ENCODE data around the gene WFDC1.
A peak's percentile ranks its signal among the peaks of the same experiment; 100 is the strongest.

The WFDC1 gene

DNA sequence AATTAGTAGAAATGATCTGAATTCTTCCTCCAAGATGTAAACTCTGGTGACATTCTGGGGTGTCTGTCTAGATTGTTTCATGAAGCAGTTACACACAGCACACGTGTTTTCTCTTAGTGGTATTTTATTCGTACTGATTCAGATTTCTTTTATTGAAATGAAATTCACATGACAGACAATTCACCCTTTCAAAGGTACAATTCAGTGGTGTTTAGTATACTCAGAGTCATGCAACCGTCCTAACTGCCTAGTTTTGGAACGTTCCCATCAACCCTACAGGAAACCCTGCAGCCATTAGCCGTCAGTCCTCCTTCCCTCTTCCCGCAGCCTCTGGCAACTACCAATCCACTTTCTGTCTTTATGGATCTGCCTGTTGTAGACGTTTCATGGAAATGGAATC lies 8.8 kb downstream of the WFDC1 start:
- DNase-seq, result no peak

- no peak for DNase-seq
Measured at GRCh38 chr16:84306564-84306963, 11.9 kb downstream of the WFDC1 start.

DNA sequence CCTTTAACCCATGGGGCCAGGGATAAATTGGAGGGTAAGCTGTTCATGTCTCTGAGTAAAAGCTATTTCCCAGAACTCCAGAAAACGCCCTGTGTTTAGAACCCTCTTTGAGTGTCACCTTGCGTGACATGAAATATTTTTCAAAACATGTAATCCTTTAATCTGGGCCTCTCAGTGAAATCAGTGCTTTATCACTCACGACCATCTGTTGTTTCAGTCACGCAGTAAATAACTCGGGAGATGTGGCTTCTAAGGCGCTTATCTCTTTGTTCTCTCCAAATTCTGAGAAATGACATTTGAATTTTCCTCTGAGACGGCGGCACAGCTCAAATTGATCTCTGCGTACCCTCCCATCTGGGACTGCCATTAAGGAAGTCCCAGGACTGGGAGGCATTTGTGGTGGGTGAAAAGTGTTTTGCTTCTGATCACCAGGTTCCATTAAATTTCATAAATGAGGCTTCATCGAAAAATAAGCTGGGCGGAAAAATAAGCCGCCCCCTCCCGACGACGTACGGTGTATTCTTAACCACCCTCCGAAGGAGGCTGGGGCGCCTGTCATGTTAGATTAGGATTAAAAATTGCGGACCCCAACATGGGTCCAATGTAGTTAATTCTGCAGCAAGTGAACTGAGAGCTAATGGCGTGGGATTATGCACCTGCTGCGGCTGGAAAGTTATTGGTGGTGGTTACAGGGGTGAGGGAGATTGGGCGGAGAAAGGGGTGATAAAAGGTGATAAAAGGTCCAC lies 12.7 kb downstream of the WFDC1 start:
- no peak for DNase-seq

DNA sequence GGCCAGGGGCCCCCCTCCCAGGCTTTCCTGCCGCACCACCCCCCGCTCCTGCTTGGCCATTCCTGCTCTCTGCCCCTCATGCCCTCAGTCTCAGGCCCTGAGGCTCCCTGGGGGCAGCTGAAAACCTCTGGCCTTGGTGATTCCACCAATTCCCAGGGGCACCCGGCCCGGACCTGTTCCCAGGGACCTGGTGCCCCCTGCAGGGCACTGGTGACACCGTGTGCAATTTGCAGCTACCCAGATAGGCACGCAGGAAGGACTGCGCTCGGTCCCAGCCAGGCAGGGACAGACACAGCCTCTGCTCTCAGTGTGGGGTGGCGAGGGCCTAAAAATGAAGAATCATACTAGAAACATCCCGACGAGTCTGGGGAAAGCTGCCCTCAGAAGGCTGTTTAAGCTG lies 13.4 kb downstream of the WFDC1 start:
- peak; percentile 84 for DNase-seq

DNA sequence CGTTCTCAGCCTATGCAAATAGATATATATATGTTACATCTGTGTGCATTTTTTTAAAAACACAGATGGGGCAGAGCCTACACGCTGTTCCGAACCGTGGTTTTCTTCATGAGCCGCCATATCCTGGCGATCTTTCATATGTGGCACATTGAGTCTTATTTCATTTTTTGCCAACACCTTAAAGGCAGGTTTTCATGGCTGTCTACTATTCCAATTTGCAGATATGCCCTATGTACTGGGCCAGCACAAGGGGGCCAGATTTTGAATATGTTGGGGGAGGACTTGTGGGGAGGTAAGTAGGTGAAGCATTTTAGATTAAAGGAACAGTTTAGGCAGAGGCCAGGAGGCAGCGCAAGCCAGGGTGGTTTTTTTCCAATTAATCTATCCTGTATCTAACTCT lies 16.0 kb downstream of the WFDC1 start:
- DNase-seq, result no peak

GRCh38 chr16:84312783-84313382 lies 18.2 kb downstream of the WFDC1 start:
- DNase-seq, result no peak

DNA sequence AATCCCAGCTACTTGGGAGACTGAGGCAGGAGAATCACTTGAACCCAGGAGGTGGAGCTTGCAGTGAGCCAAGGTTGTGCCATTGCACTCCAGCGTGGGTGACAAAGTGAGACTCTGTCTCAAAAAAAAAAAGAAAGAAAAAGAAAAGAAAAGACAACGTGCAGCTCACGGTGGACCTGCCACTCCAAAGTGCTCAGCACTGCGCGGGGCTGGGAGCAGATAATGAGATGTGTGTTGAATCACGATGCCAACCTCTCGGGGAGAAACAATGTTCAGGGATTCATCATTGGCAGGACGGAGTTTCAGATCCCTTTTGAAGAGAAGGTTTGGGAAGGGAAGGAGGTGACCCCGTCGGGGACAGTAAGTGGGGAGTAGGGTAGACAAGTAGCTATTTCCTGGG lies 19.2 kb downstream of the WFDC1 start:
- DNase-seq, result no peak

DNA sequence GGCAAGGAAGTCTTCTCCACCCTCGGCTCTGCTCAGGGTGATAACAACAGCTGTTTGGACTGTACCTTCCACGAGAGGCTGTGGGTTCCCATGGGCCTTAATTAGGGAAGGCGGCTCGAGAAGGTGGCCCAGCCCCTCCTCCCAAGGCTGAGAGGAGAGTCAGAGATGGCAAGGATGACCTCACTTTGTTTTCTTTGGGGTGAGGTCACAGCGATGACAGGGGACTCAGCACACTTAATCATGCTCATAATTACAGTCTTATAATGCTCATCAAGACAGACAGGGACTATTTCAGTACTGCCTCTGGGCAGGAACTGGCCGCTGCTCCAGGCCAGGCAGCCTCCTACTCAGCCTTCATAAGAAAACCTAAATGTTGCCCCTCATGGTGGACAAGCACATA lies 19.7 kb downstream of the WFDC1 start:
- DNase-seq, result no peak

DNA sequence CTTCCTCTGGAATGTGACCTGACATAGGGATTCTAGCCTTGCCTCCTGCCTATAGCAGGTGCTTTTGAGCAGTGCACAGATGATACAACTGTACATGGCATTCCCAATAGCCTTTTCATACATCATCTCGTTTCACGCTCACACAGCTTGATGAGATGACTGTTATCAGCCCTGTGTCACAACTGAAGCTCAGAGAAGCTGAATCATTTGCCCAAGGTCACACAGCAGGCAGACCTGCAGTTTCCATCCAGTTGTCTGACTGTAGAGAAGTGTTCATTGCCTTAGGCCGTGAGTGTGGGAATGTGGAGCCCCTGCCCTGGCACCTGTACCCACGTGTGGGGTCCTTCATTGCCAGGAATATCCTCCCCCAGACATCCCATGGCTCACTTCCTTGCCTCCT lies 20.1 kb downstream of the WFDC1 start:
- no peak for DNase-seq

GRCh38 chr16:84315422-84315821 lies 20.7 kb downstream of the WFDC1 start:
- DNase-seq, result no peak

DNA sequence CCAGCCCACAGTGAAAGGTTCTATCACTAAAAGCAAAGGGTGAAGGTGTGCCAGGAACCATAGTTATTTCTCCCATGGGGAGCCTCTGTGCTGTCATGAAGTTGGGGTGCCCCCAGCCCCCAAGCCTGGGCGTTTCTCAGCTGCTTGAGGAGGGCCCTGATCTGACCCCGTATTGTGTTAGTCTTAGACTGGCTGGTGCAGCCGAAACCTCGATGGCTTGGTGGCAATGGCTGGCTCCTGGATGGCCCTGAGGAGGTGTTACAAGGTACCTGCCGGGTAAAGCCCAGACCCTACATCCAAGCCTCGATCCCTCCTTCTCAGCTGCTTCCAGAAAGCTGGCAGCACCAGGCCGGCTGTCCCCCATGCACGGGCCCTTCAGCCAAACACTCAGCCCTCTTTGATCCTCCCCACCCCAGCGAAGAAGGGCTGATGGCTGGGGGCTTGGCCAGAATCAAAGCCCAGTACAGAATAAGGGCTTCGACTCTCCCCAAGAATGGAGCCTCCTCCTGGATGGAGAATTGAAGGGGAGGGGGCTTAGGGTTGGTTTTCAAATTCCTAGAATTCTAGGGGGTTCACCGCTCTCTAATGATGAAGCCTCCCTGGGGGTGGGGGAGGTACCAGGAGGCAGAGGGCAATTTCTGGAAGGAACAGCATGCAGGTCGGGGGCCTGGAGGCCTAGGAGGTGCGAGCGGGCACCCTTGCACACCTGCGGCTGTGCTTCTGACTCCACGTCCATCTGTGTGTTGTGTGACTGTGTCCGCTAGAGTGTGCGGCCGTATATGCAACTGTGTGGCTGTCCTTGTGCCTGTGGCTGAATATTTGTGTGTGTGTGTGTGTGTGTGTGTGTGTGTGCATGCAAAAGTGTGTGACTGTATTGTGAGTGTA lies 23.7 kb downstream of the WFDC1 start:
- DNase-seq, result no peak

GRCh38 chr16:84319146-84319760 lies 24.6 kb downstream of the WFDC1 start:
- no peak for DNase-seq

- DNase-seq, result no peak
Measured at GRCh38 chr16:84320511-84320910, 25.8 kb downstream of the WFDC1 start.

GRCh38 chr16:84321932-84322331 lies 27.3 kb downstream of the WFDC1 start:
- no peak for DNase-seq

DNA sequence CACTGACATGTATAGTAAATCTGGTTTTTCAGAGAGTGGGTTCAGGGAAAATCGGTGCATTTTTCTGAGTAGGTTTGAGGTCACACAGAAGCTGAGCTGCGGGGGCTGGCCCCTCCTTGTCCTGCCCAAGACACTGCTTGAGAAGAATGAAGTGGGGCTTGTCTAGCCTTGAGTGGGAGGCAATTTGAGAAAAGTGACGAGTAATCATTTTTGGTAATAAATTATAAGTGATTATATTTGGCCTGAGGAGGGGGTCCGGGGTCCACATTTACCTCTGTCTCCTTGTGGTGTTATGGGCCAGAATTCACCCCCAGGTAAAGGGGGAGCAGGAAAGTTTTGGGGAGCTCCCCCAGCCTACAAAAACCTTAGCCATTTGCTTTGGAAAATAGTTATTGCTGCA lies 28.1 kb downstream of the WFDC1 start:
- no peak for DNase-seq

- DNase-seq, result no peak
Measured at GRCh38 chr16:84323606-84324005, 28.9 kb downstream of the WFDC1 start.

DNA sequence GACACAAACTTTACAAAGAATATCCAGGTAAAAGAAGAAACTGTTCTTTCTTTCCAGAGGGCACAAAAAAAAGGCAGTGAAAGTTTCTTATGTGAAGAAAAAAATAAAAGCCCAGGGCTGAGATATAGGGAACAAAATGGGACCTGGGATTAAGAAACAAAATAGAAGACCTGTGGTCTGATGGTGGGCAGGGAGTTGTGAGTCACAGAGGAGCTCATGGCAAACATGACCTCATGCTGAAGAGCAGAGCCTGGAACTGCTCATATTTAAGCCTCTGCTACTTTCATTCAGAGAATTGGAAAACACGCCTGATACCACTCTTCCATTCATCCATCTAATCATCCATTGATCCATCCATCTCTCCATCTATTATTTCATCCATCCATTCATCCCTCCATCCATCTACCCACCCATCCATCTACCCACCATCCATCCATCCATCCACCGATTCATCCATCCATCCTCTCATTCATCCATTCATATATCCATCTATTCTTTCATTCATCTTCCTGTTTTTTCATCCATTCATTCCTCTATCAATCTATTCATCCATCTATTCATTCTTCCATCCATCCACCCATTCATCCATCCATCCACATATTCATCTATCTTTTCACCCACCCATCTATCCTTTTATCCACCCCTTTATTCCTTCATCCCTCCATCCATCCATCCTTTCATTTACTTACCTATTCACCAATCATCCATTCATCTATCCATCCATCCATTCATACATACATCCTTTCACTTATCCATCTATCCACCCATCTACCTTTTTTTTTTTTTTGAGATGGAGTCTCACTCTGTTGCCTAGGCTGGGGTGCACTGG lies 30.0 kb downstream of the WFDC1 start:
- DNase-seq, result no peak

DNA sequence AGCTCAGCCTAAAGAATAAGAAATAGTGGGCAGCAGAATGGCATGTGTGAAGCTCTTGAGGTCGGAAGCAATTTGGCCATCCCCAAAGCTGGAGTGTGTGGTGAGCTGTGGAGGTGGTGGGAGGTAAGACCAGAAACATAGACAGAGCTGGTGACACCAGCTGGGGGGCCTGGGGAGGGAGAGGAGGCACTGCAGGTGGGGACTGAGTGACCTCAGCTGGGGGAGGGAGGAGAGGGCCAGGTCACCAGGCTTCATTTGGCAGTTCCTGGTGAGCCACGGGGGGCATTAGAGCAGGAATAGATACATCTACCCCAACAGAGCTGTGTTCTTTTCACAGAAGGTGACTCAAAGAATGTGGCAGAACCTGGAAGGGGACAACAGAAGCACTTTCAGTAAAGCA lies 31.9 kb downstream of the WFDC1 start:
- no peak for DNase-seq

- DNase-seq, result no peak
Measured at GRCh38 chr16:84327926-84328505, 33.3 kb downstream of the WFDC1 start.

DNA sequence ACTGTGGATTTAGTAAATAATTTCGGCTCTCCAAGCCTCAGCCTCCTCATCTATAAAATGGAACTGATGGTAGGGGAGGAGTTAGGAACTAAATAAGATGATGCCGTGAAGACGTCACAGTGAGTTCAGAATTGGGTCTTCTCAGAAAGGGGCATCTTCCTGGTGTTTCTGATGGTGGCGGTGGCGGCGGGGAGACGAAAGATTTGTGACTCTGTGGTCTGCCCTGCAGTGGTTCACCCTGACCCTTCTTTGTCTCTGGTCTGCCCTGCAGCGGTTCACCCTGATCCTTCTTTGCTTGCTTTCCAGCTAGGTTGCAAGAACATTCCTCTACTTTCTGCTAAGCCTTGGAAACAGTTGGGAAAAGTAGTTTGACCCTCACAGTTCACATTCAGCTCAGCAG lies 34.3 kb downstream of the WFDC1 start:
- no peak for DNase-seq

DNA sequence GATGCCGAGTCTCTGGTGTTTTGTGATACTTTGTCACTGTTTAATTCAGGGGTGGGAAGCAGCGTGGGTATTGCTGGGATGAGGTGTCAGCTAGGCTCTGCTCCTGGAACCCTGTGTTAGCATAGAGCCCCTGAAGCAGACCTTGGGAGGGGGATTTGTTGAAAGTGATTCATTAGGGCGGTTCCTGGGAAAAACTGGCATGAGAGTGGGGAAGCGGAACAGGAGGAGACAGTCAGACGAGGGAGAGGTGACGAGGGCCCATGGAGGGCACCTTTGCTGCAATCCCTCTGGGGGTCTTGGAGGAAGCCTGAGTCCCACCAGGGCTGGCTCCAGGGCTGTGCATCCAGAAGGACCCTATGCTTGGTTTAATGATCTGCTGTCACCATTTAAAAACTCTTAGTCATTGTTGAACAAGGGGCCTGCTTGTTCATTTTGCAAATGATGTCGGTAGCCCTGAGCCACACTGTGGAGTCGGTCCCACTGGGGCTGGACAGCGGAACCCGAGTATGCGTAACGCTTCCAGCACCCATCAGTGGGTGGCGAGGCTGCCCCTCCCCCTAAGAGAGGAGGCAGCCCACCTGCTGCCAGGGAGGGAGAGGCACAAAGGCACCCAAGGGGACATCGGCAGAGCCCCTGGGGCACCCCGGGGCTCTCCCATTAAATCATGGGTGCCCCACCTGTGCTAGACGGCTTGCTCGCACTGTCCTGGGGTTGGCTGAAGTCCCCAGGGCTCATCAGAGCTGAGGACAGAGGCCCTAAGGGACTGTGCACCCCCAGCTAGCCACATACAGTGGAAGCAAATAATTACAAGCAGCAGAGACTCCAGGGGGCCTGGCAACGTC lies 35.4 kb downstream of the WFDC1 start:
- DNase-seq, result no peak
